OCI-LY7 (cell line): ENCODE measurements around the gene BARX2. TPM values are rescaled to one million over a fixed set of nuclear protein-coding genes. Genes with fewer than 3 reads are reported as not detected.

ENCODE experiments used
- BruUV-seq: library from RNA; stranded (reverse); fragments of 400-500 nt; replicated peaks from 2 replicates; lab custom pipeline; 2021; lab: Mats Ljungman, UMichigan
- CTCF ChIA-PET: fragments of 300-600 bp; sonication (Branson Sonifier 250); formaldehyde crosslinking; loops from one replicate; lab custom pipeline; 2022; ENCODE audit warnings: antibody characterized with exemption; ENCODE audit not compliant: unreplicated experiment; lab: Charles Lee
- POLR2A ChIA-PET: fragments of 300-600 bp; sonication (Branson Sonifier 250); formaldehyde crosslinking; loops from one replicate; lab custom pipeline; 2022; ENCODE audit warnings: antibody characterized with exemption; lab: Charles Lee
- DNase-seq: peaks from one replicate; pipeline ENCODE4 v3.0.0-alpha.2; 2015; ENCODE audit warnings: low spot score
- H2AFZ ChIP-seq: fragments of 200-600 bp; sonication (generic), shearing (Covaris generic); 2 replicates; pipeline ENCODE4 v1.6.1; 2014; ENCODE audit warnings: mild to moderate bottlenecking, antibody characterized with exemption, low read length, moderate library complexity
- H3K27ac ChIP-seq: fragments of 200-600 bp; sonication (generic); 2 replicates; pipeline ENCODE4 v1.5.1; 2014; ENCODE audit warnings: mixed run types, low read depth, mild to moderate bottlenecking, moderate library complexity, low read length, inconsistent platforms; ENCODE audit not compliant: poor library complexity, severe bottlenecking
- H3K36me3 ChIP-seq: fragments of 200-600 bp; sonication (generic); 2 replicates; pipeline ENCODE4 v1.6.1; 2014; ENCODE audit warnings: mild to moderate bottlenecking, antibody characterized with exemption, low read length, moderate library complexity, mixed read lengths; ENCODE audit not compliant: insufficient read depth
- H3K4me1 ChIP-seq: fragments of 200-600 bp; sonication (generic); 2 replicates; pipeline ENCODE4 v1.5.1; 2014; ENCODE audit warnings: mild to moderate bottlenecking, low read length; ENCODE audit not compliant: insufficient read depth, poor library complexity, severe bottlenecking
- H3K4me2 ChIP-seq: fragments of 200-600 bp; sonication (generic); 2 replicates; pipeline ENCODE4 v1.6.1; 2014; ENCODE audit warnings: mild to moderate bottlenecking, low read length
- H3K4me3 ChIP-seq: fragments of 200-600 bp; sonication (generic); 2 replicates; pipeline ENCODE4 v1.5.1; 2014; ENCODE audit warnings: mild to moderate bottlenecking, low read depth, low read length; ENCODE audit not compliant: poor library complexity, severe bottlenecking
- H3K79me2 ChIP-seq: fragments of 200-600 bp; sonication (generic); 2 replicates; pipeline ENCODE4 v1.6.1; 2016; ENCODE audit warnings: low read depth, mild to moderate bottlenecking, low read length, moderate library complexity, mixed read lengths; ENCODE audit not compliant: insufficient read depth
- H3K9me2 ChIP-seq: fragments of 200-600 bp; sonication (generic); 2 replicates; pipeline ENCODE4 v1.6.1; 2016; ENCODE audit warnings: mild to moderate bottlenecking, low read length, mixed read lengths; ENCODE audit not compliant: insufficient read depth
- H3K9me3 ChIP-seq: fragments of 200-600 bp; sonication (generic); 2 replicates; pipeline ENCODE4 v1.6.1; 2014; ENCODE audit warnings: mild to moderate bottlenecking, mixed run types, low read length, mixed read lengths
- H4K20me1 ChIP-seq: fragments of 200-600 bp; sonication (generic); 2 replicates; pipeline ENCODE4 v1.6.1; 2014; ENCODE audit warnings: mild to moderate bottlenecking, antibody characterized with exemption, low read length, moderate library complexity, mixed read lengths; ENCODE audit not compliant: insufficient read depth
- EZH2phosphoT487 ChIP-seq: fragments of 200-600 bp; sonication (generic); IDR thresholded peaks from 2 replicates; pipeline ENCODE4 v1.6.1; 2018; ENCODE audit warnings: low read depth, borderline replicate concordance, mild to moderate bottlenecking, mixed run types, antibody characterized with exemption, low read length, moderate library complexity, mixed read lengths
- intact Hi-C: fragments of 100-400 bp; cut with micrococcal nuclease; formaldehyde crosslinking; loops from one replicate; pipeline ENCODE4 v1.10.0; 2022; ENCODE audit not compliant: unreplicated experiment
- total RNA-seq, 2 experiments: library from RNA; depleted of rRNA in 1 of 2; stranded (reverse); fragments of >200 nt in 1 of 2; shearing (Covaris generic) in 1 of 2; gene quantifications; 2 replicates each; pipeline ENCODE4 v1.2.3, GENCODE V29; 2014 to 2022
- TF ChIP-seq, protein P1 (sequence below): fragments of 200-600 bp; sonication (generic); conservative IDR thresholded peaks from 2 replicates; pipeline ENCODE4 v1.5.1; 2014; ENCODE audit warnings: mild to moderate bottlenecking, antibody characterized with exemption, low read length, moderate library complexity, mixed read lengths

Gene BARX2
- total RNA-seq, 2 experiments from 2014 or later, result 0.06 to 0.23 TPM

DNA sequence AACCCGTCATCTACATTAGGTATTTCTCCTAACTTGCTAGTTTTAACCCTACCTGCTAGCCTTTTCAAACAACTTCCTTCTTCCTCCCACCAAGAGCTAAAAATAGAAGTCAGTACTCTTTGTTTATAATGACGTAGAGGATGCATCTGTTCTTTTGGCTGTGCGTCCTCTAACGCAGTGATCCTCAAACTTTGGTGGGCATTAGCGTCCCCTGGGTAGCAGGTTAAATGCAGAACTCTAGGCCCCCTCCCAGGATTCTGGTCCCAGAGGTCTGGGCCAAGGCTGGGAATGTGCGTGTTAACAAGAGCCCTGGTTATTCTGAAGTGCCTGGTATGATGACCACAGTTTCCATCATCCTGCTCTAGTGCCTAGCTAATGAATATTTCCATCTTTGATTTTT, 67.6 kb downstream of the BARX2 start:
- no peaks in the 10 kb centered on the region for H3K9me2 ChIP-seq
- H3K79me2 ChIP-seq, result no peaks in the 10 kb centered on the region
- no peaks in the 10 kb centered on the region for H3K36me3 ChIP-seq
- no peak overlapping the region for H3K4me3 ChIP-seq
- no peak overlapping the region for H3K4me2 ChIP-seq
- no peaks in the 10 kb centered on the region for H4K20me1 ChIP-seq
- ChIA-PET CTCF (no interaction called here), POLR2A (interaction anchor here (0.7 kb wide), 1 partner anchor 282 kb away, joined by 3 read pairs; no protein-coding TSS in a partner anchor)
- no TSS peak for BruUV-seq
- DNase-seq, result no peak
- no peaks in the 10 kb centered on the region for H3K4me1 ChIP-seq
- no peak overlapping the region for H3K27ac ChIP-seq
- intact Hi-C loops, result no loop called here
- TF ChIP-seq EZH2phosphoT487, result no peak
- H3K9me3 ChIP-seq, result no peaks in the 10 kb centered on the region
- H2AFZ ChIP-seq, result no peak overlapping the region

DNA sequence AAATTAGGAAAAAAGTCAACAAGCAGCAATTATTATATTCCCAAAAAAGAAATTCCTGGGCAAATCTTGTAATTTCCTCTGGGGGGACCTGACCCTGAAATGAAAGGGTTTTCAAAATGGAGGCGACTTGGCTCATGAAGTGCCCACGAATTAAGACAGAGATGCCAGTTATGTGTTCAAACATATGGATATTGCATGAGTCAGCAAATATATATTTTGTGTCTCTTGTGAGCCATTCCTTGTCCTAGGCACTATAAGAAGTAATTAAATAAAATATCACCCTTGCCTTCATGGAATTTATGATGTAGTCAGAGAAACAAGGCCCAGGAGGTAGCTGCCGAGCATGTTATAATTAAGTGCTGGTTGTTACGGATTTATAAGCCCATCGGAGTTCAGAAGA, 68.6 kb downstream of the BARX2 start:
- intact Hi-C loops, result no loop called here
- Histone ChIP-seq H3K9me2 (no peaks in the 10 kb centered on the region), H2AFZ (no peak overlapping the region), H4K20me1 (no peaks in the 10 kb centered on the region), H3K27ac (no peak overlapping the region), H3K36me3 (no peaks in the 10 kb centered on the region), H3K9me3 (no peaks in the 10 kb centered on the region), H3K4me2 (no peak overlapping the region), H3K4me3 (no peak overlapping the region), H3K79me2 (no peaks in the 10 kb centered on the region), H3K4me1 (no peaks in the 10 kb centered on the region)
- no TSS peak for BruUV-seq
- ChIA-PET POLR2A (interaction anchor here (0.7 kb wide), 1 partner anchor 17 kb away, joined by 3 read pairs; no protein-coding TSS in a partner anchor), CTCF (no interaction called here)
- no peak for DNase-seq
- TF ChIP-seq EZH2phosphoT487, result no peak
- TF ChIP-seq, protein P1, sequence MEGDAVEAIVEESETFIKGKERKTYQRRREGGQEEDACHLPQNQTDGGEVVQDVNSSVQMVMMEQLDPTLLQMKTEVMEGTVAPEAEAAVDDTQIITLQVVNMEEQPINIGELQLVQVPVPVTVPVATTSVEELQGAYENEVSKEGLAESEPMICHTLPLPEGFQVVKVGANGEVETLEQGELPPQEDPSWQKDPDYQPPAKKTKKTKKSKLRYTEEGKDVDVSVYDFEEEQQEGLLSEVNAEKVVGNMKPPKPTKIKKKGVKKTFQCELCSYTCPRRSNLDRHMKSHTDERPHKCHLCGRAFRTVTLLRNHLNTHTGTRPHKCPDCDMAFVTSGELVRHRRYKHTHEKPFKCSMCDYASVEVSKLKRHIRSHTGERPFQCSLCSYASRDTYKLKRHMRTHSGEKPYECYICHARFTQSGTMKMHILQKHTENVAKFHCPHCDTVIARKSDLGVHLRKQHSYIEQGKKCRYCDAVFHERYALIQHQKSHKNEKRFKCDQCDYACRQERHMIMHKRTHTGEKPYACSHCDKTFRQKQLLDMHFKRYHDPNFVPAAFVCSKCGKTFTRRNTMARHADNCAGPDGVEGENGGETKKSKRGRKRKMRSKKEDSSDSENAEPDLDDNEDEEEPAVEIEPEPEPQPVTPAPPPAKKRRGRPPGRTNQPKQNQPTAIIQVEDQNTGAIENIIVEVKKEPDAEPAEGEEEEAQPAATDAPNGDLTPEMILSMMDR, result no peak

DNA sequence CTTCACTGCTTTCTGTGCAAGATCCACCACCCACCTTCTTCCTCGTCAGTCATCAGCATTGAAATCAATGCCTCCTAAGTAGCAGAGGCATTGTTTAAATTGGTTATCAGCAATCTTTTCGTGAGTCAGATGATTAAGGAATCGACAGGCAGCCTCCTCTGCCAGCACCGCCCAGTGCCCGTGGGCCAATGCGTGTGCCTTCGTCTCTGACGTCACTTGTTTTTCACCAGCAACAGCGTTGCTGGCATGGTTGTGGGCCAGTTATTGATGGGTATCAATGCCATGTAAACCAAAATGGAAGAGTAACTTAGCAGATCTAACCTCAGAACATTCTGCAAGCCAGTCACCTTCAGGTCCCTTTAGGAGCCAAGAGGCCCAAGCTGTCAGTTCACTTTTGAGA, 69.6 kb downstream of the BARX2 start:
- H2AFZ ChIP-seq, result no peak overlapping the region
- no peak overlapping the region for H3K4me2 ChIP-seq
- H3K4me1 ChIP-seq, result no peaks in the 10 kb centered on the region
- no peak for TF ChIP-seq EZH2phosphoT487
- TF ChIP-seq, protein P1, result no peak
- H3K9me2 ChIP-seq, result no peaks in the 10 kb centered on the region
- H3K9me3 ChIP-seq, result no peaks in the 10 kb centered on the region
- BruUV-seq, result no TSS peak
- no peak overlapping the region for H3K4me3 ChIP-seq
- H4K20me1 ChIP-seq, result no peaks in the 10 kb centered on the region
- no peak overlapping the region for H3K27ac ChIP-seq
- intact Hi-C loops, result no loop called here
- CTCF ChIA-PET, result no interaction called here
- no peak for DNase-seq
- no peaks in the 10 kb centered on the region for H3K36me3 ChIP-seq
- POLR2A ChIA-PET, result no interaction called here
- H3K79me2 ChIP-seq, result no peaks in the 10 kb centered on the region
